Activated CD4-positive, alpha-beta T cell treated with anti-CD3 and anti-CD28 coated beads, Interleukin-2, Interleukin-4, amounts not matched to agents 100 ng/mL and 50 ng/mL, durations not matched to agents 16 hours and 8 hours (primary cell): Measurements from ENCODE around the gene RNF111.
"Not testable (repeated sequence)": the region's sequence is repeated elsewhere in the genome, so short reads cannot be mapped to it uniquely, and the experiment has no call there.

ENCODE experiments used
- DNase-seq: peaks from one replicate; pipeline ENCODE4 v3.0.0-alpha.2; 2020; ENCODE audit warnings: low spot score

RNF111 gene

GRCh38 chr15:59000251-59000650, 12.8 kb downstream of the RNF111 start:
- not testable (repeated sequence) for DNase-seq

- no peak for DNase-seq
These were observed 14.5 kb downstream of the RNF111 start for GRCh38 chr15:59001946-59002345.

- no peak for DNase-seq
These were observed 15.0 kb downstream of the RNF111 start for GRCh38 chr15:59002418-59002859.

- no peak for DNase-seq
These were observed 18.1 kb downstream of the RNF111 start for GRCh38 chr15:59005579-59005978.

GRCh38 chr15:59008086-59008485, 20.6 kb downstream of the RNF111 start:
- no peak for DNase-seq

GRCh38 chr15:59011262-59011952, 23.9 kb downstream of the RNF111 start:
- no peak for DNase-seq

- no peak for DNase-seq
These were observed 25.9 kb downstream of the RNF111 start for GRCh38 chr15:59013246-59013873.

- DNase-seq = no peak
These were observed 26.6 kb downstream of the RNF111 start for GRCh38 chr15:59014068-59014467.

- no peak for DNase-seq
These were observed 30.0 kb downstream of the RNF111 start for GRCh38 chr15:59017449-59017848.

GRCh38 chr15:59018833-59019232, 31.4 kb downstream of the RNF111 start:
- DNase-seq = no peak

- DNase-seq = no peak
These were observed 32.9 kb downstream of the RNF111 start for GRCh38 chr15:59020322-59020721.

- DNase-seq = no peak
These were observed 34.7 kb downstream of the RNF111 start for GRCh38 chr15:59022188-59022587.

- DNase-seq = no peak
These were observed 38.7 kb downstream of the RNF111 start for GRCh38 chr15:59026207-59026606.

- peak; percentile 19 for DNase-seq
These were observed 41.0 kb downstream of the RNF111 start for GRCh38 chr15:59028387-59028955.

- no peak for DNase-seq
These were observed 42.1 kb downstream of the RNF111 start for GRCh38 chr15:59029554-59029953.

GRCh38 chr15:59035201-59035600, 47.7 kb downstream of the RNF111 start:
- DNase-seq = no peak

- DNase-seq = peak; percentile 56
These were observed 51.8 kb downstream of the RNF111 start for GRCh38 chr15:59039225-59039624.

GRCh38 chr15:59042041-59042440, 54.6 kb downstream of the RNF111 start:
- DNase-seq = no peak

GRCh38 chr15:59048897-59049296, 61.4 kb downstream of the RNF111 start:
- DNase-seq = no peak

GRCh38 chr15:59051873-59052861, 64.7 kb downstream of the RNF111 start:
- DNase-seq = peak; percentile 22

- no peak for DNase-seq
These were observed 65.5 kb downstream of the RNF111 start for GRCh38 chr15:59052915-59053407.

- DNase-seq = peak; percentile 62
These were observed 66.0 kb downstream of the RNF111 start for GRCh38 chr15:59053482-59053881.
